Measurements from ENCODE around the gene GADL1.

Gene GADL1

GRCh38 chr3:30804984-30805383, 89.5 kb downstream of the GADL1 start:
- peak; percentile 17 to 30 for DNase-seq

- no peak for DNase-seq
Measured at GRCh38 chr3:30795176-30795575, 99.3 kb downstream of the GADL1 start.

GRCh38 chr3:30793740-30794139, 100.7 kb downstream of the GADL1 start:
- DNase-seq: no peak

GRCh38 chr3:30790150-30790549, 104.3 kb downstream of the GADL1 start:
- no peak for DNase-seq

GRCh38 chr3:30786365-30786764, 108.1 kb downstream of the GADL1 start:
- no peak for DNase-seq

- DNase-seq: peak in 1 of 2 donors; percentile 52
Measured at GRCh38 chr3:30779686-30780287, 114.7 kb downstream of the GADL1 start.

- peak; percentile 25 to 36 for DNase-seq
Measured at GRCh38 chr3:30778933-30779332, 115.5 kb downstream of the GADL1 start.

- no peak for DNase-seq
Measured at GRCh38 chr3:30777426-30778113, 116.9 kb downstream of the GADL1 start.

GRCh38 chr3:30776186-30776815, 118.2 kb downstream of the GADL1 start:
- DNase-seq: peak in 1 of 2 donors; percentile 31

- no peak for DNase-seq
Measured at GRCh38 chr3:30775040-30775439, 119.4 kb downstream of the GADL1 start.

- no peak for DNase-seq
Measured at GRCh38 chr3:30774062-30774461, 120.4 kb downstream of the GADL1 start.

GRCh38 chr3:30770387-30770786, 124.1 kb downstream of the GADL1 start:
- DNase-seq: peak in 1 of 2 donors; percentile 65

- DNase-seq: peak; percentile 34 to 80
Measured at GRCh38 chr3:30768703-30769550, 125.5 kb downstream of the GADL1 start.

GRCh38 chr3:30768046-30768445, 126.4 kb downstream of the GADL1 start:
- no peak for DNase-seq

- DNase-seq: no peak
Measured at GRCh38 chr3:30766522-30766921, 127.9 kb downstream of the GADL1 start.

GRCh38 chr3:30764891-30765290, 129.6 kb downstream of the GADL1 start:
- peak; percentile 38 to 49 for DNase-seq

GRCh38 chr3:30764281-30764680, 130.2 kb downstream of the GADL1 start:
- no peak for DNase-seq

- no peak for DNase-seq
Measured at GRCh38 chr3:30761374-30761773, 133.1 kb downstream of the GADL1 start.

GRCh38 chr3:30760737-30761136, 133.7 kb downstream of the GADL1 start:
- no peak for DNase-seq

- no peak for DNase-seq
Measured at GRCh38 chr3:30760040-30760695, 134.3 kb downstream of the GADL1 start.

- no peak for DNase-seq
Measured at GRCh38 chr3:30756218-30756617, 138.2 kb downstream of the GADL1 start.

GRCh38 chr3:30754426-30754825, 140.0 kb downstream of the GADL1 start:
- DNase-seq: no peak

GRCh38 chr3:30753766-30754165, 140.7 kb downstream of the GADL1 start:
- DNase-seq: peak; percentile 37 to 66
